ENCODE data around the gene MED15. TPM values are rescaled to one million over a fixed set of nuclear protein-coding genes. Genes with fewer than 3 reads are reported as not detected.

The MED15 gene
- total and polyA plus RNA-seq, 2 of the 8 experiments (the other 6 are each of a cell fraction or from before 2014, with no cell fraction given): 28.3 to 57.1 TPM

GRCh38 chr22:20601308-20601707 is 93.9 kb downstream of the MED15 start:
- 96% methylated on average over 7 of the region's 7 CpGs; no CpG with 5 or more reads in 1 of the 2 experiments for WGBS, 2 experiments (ENCODE audit: extremely low coverage in 1 of 2, insufficient coverage in 1 of 2, insufficient read length in 1 of 2, insufficient replicate concordance in 2 of 2, low coverage in 1 of 2, low lambda C conversion rate in 2 of 2, missing lambda C conversion rate in 1 of 2)
- H3K4ac ChIP-seq (replicated peaks; ENCODE audit: insufficient read length, low read depth, low read length): no peak overlapping the region
- no peak overlapping the region for H2BK20ac ChIP-seq (ENCODE audit: low read length)
- H3K56ac ChIP-seq (replicated peaks; ENCODE audit: insufficient read length, low read depth, low read length): no peak overlapping the region
- no peak overlapping the region for H2BK120ac ChIP-seq (replicated peaks; ENCODE audit: low read depth, low read length)
- H2BK5ac ChIP-seq (ENCODE audit: low read depth, low read length): no peak overlapping the region
- H3K9me3 ChIP-seq (ENCODE audit: insufficient read depth in 2 of 2, low read depth in 1 of 2, low read length in 1 of 2): no peaks in the 10 kb centered on the region
- no peak overlapping the region for H3K18ac ChIP-seq (ENCODE audit: extremely low read depth, low read length)
- H2AFZ ChIP-seq (ENCODE audit: low read length): no peak overlapping the region
- no peak overlapping the region for H4K5ac ChIP-seq (ENCODE audit: insufficient read length, low read depth, low read length)
- DNase-seq (ENCODE audit: low read depth in 1 of 2, low spot score in 2 of 2) (no peak), FAIRE-seq (no peak)
- no peaks in the 10 kb centered on the region for H3K79me2 ChIP-seq (ENCODE audit: control insufficient read depth in 1 of 2, insufficient read depth in 2 of 2, low read length in 2 of 2)
- H3K27ac ChIP-seq (ENCODE audit: low read depth, low read length): no peak overlapping the region
- no peak overlapping the region for H3K9ac ChIP-seq (replicated peaks in 1 of 4; ENCODE audit: extremely low read depth in 1 of 4, low read depth in 3 of 4, low read length in 3 of 4)
- H3K79me1 ChIP-seq (ENCODE audit: low read depth, low read length): no peaks in the 10 kb centered on the region
- H3K4me2 ChIP-seq (ENCODE audit: insufficient read depth in 1 of 2, low read depth in 2 of 2, low read length in 2 of 2): no peak overlapping the region
- no peaks in the 10 kb centered on the region for H3K23me2 ChIP-seq (ENCODE audit: low read depth, low read length)
- H3K27me3 ChIP-seq (replicated peaks in 1 of 4; ENCODE audit: control insufficient read depth in 3 of 4, extremely low read depth in 1 of 4, insufficient read depth in 3 of 4, low read length in 3 of 4): no peaks in the 10 kb centered on the region
- H3K14ac ChIP-seq (ENCODE audit: insufficient read length): no peak overlapping the region
- POLR2A ChIA-PET (ENCODE audit: partially characterized antibody): interaction anchor here (0.7 kb wide), 2 partner anchors 130 to 156 kb away, joined by 3 read pairs; no protein-coding TSS in a partner anchor
- H3K23ac ChIP-seq (ENCODE audit: insufficient read length): no peak overlapping the region
- H4K20me1 ChIP-seq (replicated peaks in 1 of 2; ENCODE audit: control insufficient read depth in 1 of 2, insufficient read depth in 2 of 2, low read length in 2 of 2): no peaks in the 10 kb centered on the region
- H2BK12ac ChIP-seq (ENCODE audit: low read depth, low read length): no peak overlapping the region
- no peak overlapping the region for H3K4me3 ChIP-seq (ENCODE audit: extremely low read depth in 1 of 4, insufficient read depth in 2 of 4, low read depth in 3 of 4, low read length in 4 of 4)
- H4K8ac ChIP-seq (ENCODE audit: extremely low read depth, insufficient read depth, low read length): no peak overlapping the region
- TF ChIP-seq CHD1 (IDR thresholded peaks at IDR 0.05; ENCODE audit: low read depth, low read length) (no peak), YY1 (IDR thresholded peaks at IDR 0.05; ENCODE audit: low read depth, low read length) (no peak), PHF8 (conservative IDR thresholded peaks at IDR 0.05; ENCODE audit: low read depth, low read length) (no peak), EGR1 (IDR thresholded peaks at IDR 0.05; ENCODE audit: borderline replicate concordance, low read depth, low read length) (no peak), ATF2 (IDR thresholded peaks at IDR 0.05; ENCODE audit: low read length) (no peak), TCF12 (IDR thresholded peaks at IDR 0.05; ENCODE audit: low read depth, low read length) (no peak), POLR2A (IDR thresholded peaks at IDR 0.05; ENCODE audit: control extremely low read depth in 1 of 2, low read depth in 2 of 2, low read length in 2 of 2) (no peak), CTBP2 (IDR thresholded peaks at IDR 0.05; ENCODE audit: borderline replicate concordance, insufficient read depth, insufficient read length, low read length) (no peak), ASH2L (IDR thresholded peaks at IDR 0.05; ENCODE audit: low read length) (no peak), BRCA1 (IDR thresholded peaks at IDR 0.05; ENCODE audit: low read depth, low read length) (no peak), CBX5 (IDR thresholded peaks at IDR 0.05; ENCODE audit: low read depth, low read length) (no peak), E2F6 (IDR thresholded peaks at IDR 0.05) (no peak)
- no peaks in the 10 kb centered on the region for H3K36me3 ChIP-seq (ENCODE audit: control insufficient read depth in 2 of 4, insufficient read depth in 4 of 4, low read length in 3 of 4)
- no peak overlapping the region for H2BK15ac ChIP-seq (ENCODE audit: low read length)
- no peak overlapping the region for H2AK5ac ChIP-seq (ENCODE audit: low read depth, low read length)
- CTCF ChIA-PET (ENCODE audit: partially characterized antibody): interaction anchor here (0.7 to 2.0 kb wide), 8 partner anchors 8 to 349 kb away, joined by 3 to 11 read pairs (median 3); no protein-coding TSS in a partner anchor
- peaks cover 0 to 6% (median 2%) of the 10 kb centered on the region in 4 experiments; a peak in 4 of 7 replicates for H3K4me1 ChIP-seq (replicated peaks in 1 of 4; ENCODE audit: control insufficient read depth in 3 of 4, insufficient read depth in 4 of 4, low read length in 3 of 4)
- no peak overlapping the region for H4K91ac ChIP-seq (replicated peaks; ENCODE audit: insufficient read length, low read length)

All from H1 (cell line).